BE2C (cell line): ENCODE data around the gene SYAP1.

Experiments
- DNase-seq: peaks from one replicate; pipeline ENCODE4 v3.0.0-alpha.2; 2020
- H3K27me3 ChIP-seq: fragments of 250-450 bp; sonication (Bioruptor Pico); 2 replicates; pipeline ENCODE4 v1.5.1; 2020; ENCODE audit warnings: mild to moderate bottlenecking
- H3K36me3 ChIP-seq: fragments of 250-450 bp; sonication (Bioruptor Pico); 2 replicates; pipeline ENCODE4 v1.5.1; 2020; ENCODE audit warnings: mild to moderate bottlenecking
- H3K4me1 ChIP-seq: fragments of 250-450 bp; sonication (Bioruptor Pico); 2 replicates; pipeline ENCODE4 v1.5.1; 2020
- H3K4me3 ChIP-seq: 2 replicates; pipeline ENCODE4 v1.5.1; 2011; ENCODE audit warnings: low read depth, low read length
- H3K9me3 ChIP-seq: fragments of 250-450 bp; sonication (Bioruptor Pico); 2 replicates; pipeline ENCODE4 v1.5.1; 2020
- CTCF ChIP-seq: IDR thresholded peaks from 2 replicates; pipeline ENCODE4 v1.5.1; 2012; ENCODE audit warnings: mild to moderate bottlenecking, low read depth, low read length

Gene SYAP1

GRCh38 chrX:16695079-16695676, 24.2 kb upstream of the SYAP1 start:
- no peaks in the 10 kb centered on the region for H3K9me3 ChIP-seq
- no peaks in the 10 kb centered on the region for H3K27me3 ChIP-seq
- H3K4me1 ChIP-seq, result no peaks in the 10 kb centered on the region
- no peak overlapping the region for H3K4me3 ChIP-seq
- no peaks in the 10 kb centered on the region for H3K36me3 ChIP-seq
- TF ChIP-seq CTCF, result peak; percentile 76
- peak; percentile 46 for DNase-seq

- DNase-seq, result no peak
- no peak for TF ChIP-seq CTCF
- Histone ChIP-seq H3K4me3 (no peak overlapping the region), H3K36me3 (no peaks in the 10 kb centered on the region), H3K27me3 (no peaks in the 10 kb centered on the region), H3K9me3 (no peaks in the 10 kb centered on the region), H3K4me1 (no peaks in the 10 kb centered on the region)
Measured at GRCh38 chrX:16696956-16697355, 22.5 kb upstream of the SYAP1 start.

GRCh38 chrX:16699389-16699788, 20.0 kb upstream of the SYAP1 start:
- H3K4me1 ChIP-seq, result no peaks in the 10 kb centered on the region
- no peak for DNase-seq
- H3K36me3 ChIP-seq, result no peaks in the 10 kb centered on the region
- H3K4me3 ChIP-seq, result no peak overlapping the region
- TF ChIP-seq CTCF, result no peak
- no peaks in the 10 kb centered on the region for H3K9me3 ChIP-seq
- H3K27me3 ChIP-seq, result no peaks in the 10 kb centered on the region

- Histone ChIP-seq H3K27me3 (no peaks in the 10 kb centered on the region), H3K36me3 (no peaks in the 10 kb centered on the region), H3K4me3 (no peak overlapping the region), H3K4me1 (no peaks in the 10 kb centered on the region), H3K9me3 (no peaks in the 10 kb centered on the region)
- DNase-seq, result no peak
- TF ChIP-seq CTCF, result no peak
Measured at GRCh38 chrX:16700734-16701133, 18.7 kb upstream of the SYAP1 start.

GRCh38 chrX:16702700-16703599, 16.5 kb upstream of the SYAP1 start:
- TF ChIP-seq CTCF, result no peak
- Histone ChIP-seq H3K4me3 (no peak overlapping the region), H3K27me3 (no peaks in the 10 kb centered on the region), H3K36me3 (no peaks in the 10 kb centered on the region), H3K4me1 (no peaks in the 10 kb centered on the region), H3K9me3 (no peaks in the 10 kb centered on the region)
- DNase-seq, result no peak

- Histone ChIP-seq H3K4me3 (no peak overlapping the region), H3K9me3 (no peaks in the 10 kb centered on the region), H3K36me3 (no peaks in the 10 kb centered on the region), H3K27me3 (no peaks in the 10 kb centered on the region), H3K4me1 (no peaks in the 10 kb centered on the region)
- TF ChIP-seq CTCF, result no peak
- DNase-seq, result no peak
Measured at GRCh38 chrX:16705370-16705769, 14.0 kb upstream of the SYAP1 start.
